Measurements from ENCODE around the gene HSD17B11. TPM values are rescaled to one million over a fixed set of nuclear protein-coding genes. Genes with fewer than 3 reads are reported as not detected.
A peak's percentile ranks its signal among the peaks of the same experiment; 100 is the strongest.
"Not testable (repeated sequence)": the region's sequence is repeated elsewhere in the genome, so short reads cannot be mapped to it uniquely, and the experiment has no call there.

HSD17B11 gene
- total RNA-seq, 1 experiment from 2014 or later: 159 TPM

GRCh38 chr4:87405211-87405820 lies 14.3 kb upstream of the HSD17B11 start:
- no peak for DNase-seq (ENCODE audit: low spot score)

GRCh38 chr4:87403732-87404131 lies 12.7 kb upstream of the HSD17B11 start:
- not testable (repeated sequence) for DNase-seq (ENCODE audit: low spot score)

GRCh38 chr4:87399954-87400353 lies 9.0 kb upstream of the HSD17B11 start:
- DNase-seq (ENCODE audit: low spot score): no peak

- no peak for DNase-seq (ENCODE audit: low spot score)
Observed at GRCh38 chr4:87399148-87399547, 8.2 kb upstream of the HSD17B11 start.

- DNase-seq (ENCODE audit: low spot score): not testable (repeated sequence)
Observed at GRCh38 chr4:87395851-87396250, 4.9 kb upstream of the HSD17B11 start.

- DNase-seq (ENCODE audit: low spot score): not testable (repeated sequence)
Observed at GRCh38 chr4:87395073-87395472, 4.1 kb upstream of the HSD17B11 start.

GRCh38 chr4:87392183-87392582 lies 1.2 kb upstream of the HSD17B11 start:
- DNase-seq (ENCODE audit: low spot score): no peak

- DNase-seq (ENCODE audit: low spot score): no peak
Observed at GRCh38 chr4:87391576-87392054, 627 bp upstream of the HSD17B11 start.

GRCh38 chr4:87390551-87390890 lies 467 bp downstream of the HSD17B11 start:
- no peak for DNase-seq (ENCODE audit: low spot score)

- DNase-seq (ENCODE audit: low spot score): not testable (repeated sequence)
Observed at GRCh38 chr4:87390055-87390454, 933 bp downstream of the HSD17B11 start.

- DNase-seq (ENCODE audit: low spot score): no peak
Observed at GRCh38 chr4:87388901-87389300, 2.1 kb downstream of the HSD17B11 start.

GRCh38 chr4:87387237-87387636 lies 3.8 kb downstream of the HSD17B11 start:
- no peak for DNase-seq (ENCODE audit: low spot score)

- DNase-seq (ENCODE audit: low spot score): not testable (repeated sequence)
Observed at GRCh38 chr4:87384466-87385132, 6.4 kb downstream of the HSD17B11 start.

- no peak for DNase-seq (ENCODE audit: low spot score)
Observed at GRCh38 chr4:87382931-87383330, 8.1 kb downstream of the HSD17B11 start.

GRCh38 chr4:87382116-87382515 lies 8.9 kb downstream of the HSD17B11 start:
- DNase-seq (ENCODE audit: low spot score): no peak

GRCh38 chr4:87377816-87378215 lies 13.2 kb downstream of the HSD17B11 start:
- no peak for DNase-seq (ENCODE audit: low spot score)

- peak; percentile 69 for DNase-seq (ENCODE audit: low spot score)
Observed at GRCh38 chr4:87375719-87376291, 15.2 kb downstream of the HSD17B11 start.

- no peak for DNase-seq (ENCODE audit: low spot score)
Observed at GRCh38 chr4:87370068-87370467, 20.9 kb downstream of the HSD17B11 start.

GRCh38 chr4:87366521-87367162 lies 24.3 kb downstream of the HSD17B11 start:
- DNase-seq (ENCODE audit: low spot score): no peak

- DNase-seq (ENCODE audit: low spot score): no peak
Observed at GRCh38 chr4:87365348-87365747, 25.6 kb downstream of the HSD17B11 start.

GRCh38 chr4:87363552-87363951 lies 27.4 kb downstream of the HSD17B11 start:
- DNase-seq (ENCODE audit: low spot score): no peak

GRCh38 chr4:87360338-87360935 lies 30.6 kb downstream of the HSD17B11 start:
- no peak for DNase-seq (ENCODE audit: low spot score)
